Gastroesophageal sphincter (tissue), 3 donors: ENCODE results near the gene CLEC4A.

Source experiments
- POLR2A ChIP-seq, 2 donors: fragments of 450-650 bp; IDR thresholded peaks; one replicate each; pipeline ENCODE4 v1.6.1; 2017; ENCODE audit warnings: antibody characterized with exemption in 2 of 2, mild to moderate bottlenecking in 2 of 2, moderate library complexity in 1 of 2
- POLR2AphosphoS5 ChIP-seq: sonication (generic); formaldehyde crosslinking; IDR thresholded peaks from one replicate; pipeline ENCODE4 v1.6.1; 2017; ENCODE audit warnings: antibody characterized with exemption
- TF ChIP-seq, protein P1 (sequence below), 4 experiments: fragments of 200-600 bp in 2 of 4; fragments of 450-650 bp in 2 of 4; sonication (generic) in 1 of 4; IDR thresholded peaks; one replicate each; pipeline ENCODE4 v1.5.1; 2017 to 2019; ENCODE audit warnings: antibody characterized with exemption in 4 of 4, mild to moderate bottlenecking in 2 of 4, moderate library complexity in 2 of 4

DNA sequence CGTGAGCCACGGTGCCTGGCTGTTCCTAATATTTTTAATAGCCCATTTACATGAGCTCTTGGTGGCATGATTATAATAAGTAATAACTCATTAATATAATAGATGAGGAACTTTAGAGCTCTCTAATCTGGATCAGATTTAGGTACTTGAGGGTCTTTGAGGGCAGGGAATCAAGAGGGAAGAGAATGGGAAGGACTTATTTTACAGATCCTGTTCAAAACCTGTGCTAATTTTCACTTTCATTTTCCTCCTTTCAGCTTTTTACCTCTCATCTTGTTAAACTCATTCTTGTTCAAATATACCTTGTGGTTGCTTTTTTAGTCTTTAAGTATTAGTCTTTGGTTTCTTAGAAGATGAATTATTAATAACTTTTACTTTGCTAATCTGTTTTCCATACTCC, 35.8 kb upstream of the CLEC4A start:
- TF ChIP-seq POLR2AphosphoS5, result no peak
- TF ChIP-seq, protein P1, sequence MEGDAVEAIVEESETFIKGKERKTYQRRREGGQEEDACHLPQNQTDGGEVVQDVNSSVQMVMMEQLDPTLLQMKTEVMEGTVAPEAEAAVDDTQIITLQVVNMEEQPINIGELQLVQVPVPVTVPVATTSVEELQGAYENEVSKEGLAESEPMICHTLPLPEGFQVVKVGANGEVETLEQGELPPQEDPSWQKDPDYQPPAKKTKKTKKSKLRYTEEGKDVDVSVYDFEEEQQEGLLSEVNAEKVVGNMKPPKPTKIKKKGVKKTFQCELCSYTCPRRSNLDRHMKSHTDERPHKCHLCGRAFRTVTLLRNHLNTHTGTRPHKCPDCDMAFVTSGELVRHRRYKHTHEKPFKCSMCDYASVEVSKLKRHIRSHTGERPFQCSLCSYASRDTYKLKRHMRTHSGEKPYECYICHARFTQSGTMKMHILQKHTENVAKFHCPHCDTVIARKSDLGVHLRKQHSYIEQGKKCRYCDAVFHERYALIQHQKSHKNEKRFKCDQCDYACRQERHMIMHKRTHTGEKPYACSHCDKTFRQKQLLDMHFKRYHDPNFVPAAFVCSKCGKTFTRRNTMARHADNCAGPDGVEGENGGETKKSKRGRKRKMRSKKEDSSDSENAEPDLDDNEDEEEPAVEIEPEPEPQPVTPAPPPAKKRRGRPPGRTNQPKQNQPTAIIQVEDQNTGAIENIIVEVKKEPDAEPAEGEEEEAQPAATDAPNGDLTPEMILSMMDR (IDR thresholded peaks at IDR 0.05), result no peak
- no peak for TF ChIP-seq POLR2A (IDR thresholded peaks at IDR 0.05)
